Ovary (tissue), 9 donors: ENCODE data around the gene GPR87. TPM values are rescaled to one million over a fixed set of nuclear protein-coding genes. Genes with fewer than 3 reads are reported as not detected.

Experiments used
- DNase-seq, 5 donors: peaks; one replicate each; pipeline ENCODE4 v3.0.0-alpha.2; 2019 to 2020
- H3K27ac ChIP-seq, 2 donors: fragments of 200-600 bp; one replicate each; pipeline versions ENCODE4 v1.5.1 to v1.8.0; 2019 to 2022
- H3K27me3 ChIP-seq: fragments of 200-600 bp; one replicate; pipeline ENCODE4 v1.8.0; 2022
- H3K36me3 ChIP-seq: fragments of 200-600 bp; sonication (generic); one replicate; pipeline ENCODE4 v1.5.1; 2019
- H3K4me1 ChIP-seq: one replicate; pipeline ENCODE4 v1.8.1; 2013; ENCODE audit warnings: mild to moderate bottlenecking, moderate library complexity; ENCODE audit not compliant: insufficient read depth
- H3K4me3 ChIP-seq: fragments of 200-600 bp; sonication (generic); one replicate; pipeline ENCODE4 v1.5.1; 2017
- H3K9me3 ChIP-seq, 2 donors: fragments of 200-600 bp in 1 of 2; sonication (generic) in 1 of 2; one replicate each; pipeline versions ENCODE4 v1.5.1 to v1.8.1; 2013 to 2019; ENCODE audit warnings: mild to moderate bottlenecking in 1 of 2, moderate library complexity in 1 of 2
- EP300 ChIP-seq: sonication (generic); formaldehyde crosslinking; IDR thresholded peaks from one replicate; pipeline ENCODE4 v1.6.1; 2017; ENCODE audit warnings: antibody characterized with exemption
- POLR2A ChIP-seq: fragments of 450-650 bp; IDR thresholded peaks from one replicate; pipeline ENCODE4 v1.6.1; 2017; ENCODE audit warnings: antibody characterized with exemption, mild to moderate bottlenecking, moderate library complexity
- WGBS, 3 donors: extraction: QIAGEN DNeasy Blood & Tissue Kit in 1 of 3; methylation state at CpG; one replicate each; pipeline versions ENCODE4 v1.1.5 to v1.1.7; 2013 to 2017; 5-methylcytosine and 5-hydroxymethylcytosine counted together
- intact Hi-C, 4 donors: fragments of 100-400 bp; cut with DNase I; formaldehyde crosslinking; loops; one replicate each; pipeline versions ENCODE4 v1.11.0 to v1.15.1; 2022 to 2023
- polyA plus RNA-seq, 2 donors: library from polyadenylated mRNA; stranded (reverse); fragments of 200-250 nt in 1 of 2; fragments of 350-450 nt in 1 of 2; fragmentation: Illumina TruSeq in 1 of 2; extraction: RNeasy Lipid Tissue Mini Kit (QIAGEN cat#74804) in 1 of 2; gene quantifications; one replicate each; pipeline ENCODE4 v1.2.3, GENCODE V29; 2013 to 2014
- total RNA-seq, 7 donors: library from RNA; depleted of rRNA in 2 of 7; stranded (reverse); fragments of >200 nt in 2 of 7; fragmentation: NEBNext Ultra II Directional in 3 of 7; extraction: Animal tissue kit (Norgen Biotek cat#: 25700) in 3 of 7; gene quantifications; one replicate each; pipeline versions ENCODE4 v1.1.0 to v1.2.4, GENCODE V29; 2016 to 2023
- TF ChIP-seq, protein P1 (sequence below), 3 donors: fragments of 450-650 bp in 2 of 3; fragments of 200-600 bp in 1 of 3; IDR thresholded peaks; one replicate each; pipeline versions ENCODE4 v1.5.1 to v1.8.0; 2016 to 2022; ENCODE audit warnings: antibody characterized with exemption in 3 of 3, mild to moderate bottlenecking in 1 of 3
- donor health status: DM: no; HTN: no; CAD: no; lungs with moderate emphysema.
- donor health status: DM: no; HTN: no; CAD: no.
- donor health status: Bipolar disorder and iron deficiency.
- donor health status: DM: yes; HTN: yes; CAD: no.
- donor health status: DM: no; HTN: no; CAD: no.
- donor health status: DM: yes; HTN: yes; CAD: no.

GPR87 gene
- total and polyA plus RNA-seq, 9 donors: 0.23 TPM; not detected in 8

DNA sequence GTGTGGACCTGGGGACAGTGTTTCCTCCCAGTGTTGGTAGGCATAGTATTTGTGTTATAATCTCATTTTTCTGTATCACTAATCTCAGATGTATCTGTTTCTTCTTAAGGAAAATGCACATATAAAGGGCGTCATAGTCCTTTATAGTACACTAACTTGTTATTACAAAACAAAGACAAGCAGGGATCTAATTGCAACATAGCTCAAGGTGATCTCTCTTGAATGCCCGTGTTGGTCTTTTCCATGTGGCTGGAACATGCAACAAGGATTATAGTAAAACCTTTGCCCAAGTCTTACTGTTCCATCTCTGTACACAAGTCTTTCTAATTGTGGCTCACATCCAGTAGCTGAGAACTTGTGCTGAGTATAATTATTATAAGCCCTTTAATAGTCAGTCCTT lies 3.5 kb upstream of the GPR87 start:
- no peak for DNase-seq
- intact Hi-C loops: no loop called here
- 71 to 87% (median 80%) methylated on average over 2 of the region's 2 CpGs for WGBS, 3 donors
- Histone ChIP-seq H3K36me3 (no peaks in the 10 kb centered on the region), H3K4me1 (no peaks in the 10 kb centered on the region), H3K27ac (no peak overlapping the region), H3K9me3 (no peaks in the 10 kb centered on the region), H3K27me3 (no peaks in the 10 kb centered on the region), H3K4me3 (no peak overlapping the region)
- TF ChIP-seq POLR2A (no peak), EP300 (no peak)
- TF ChIP-seq, protein P1, sequence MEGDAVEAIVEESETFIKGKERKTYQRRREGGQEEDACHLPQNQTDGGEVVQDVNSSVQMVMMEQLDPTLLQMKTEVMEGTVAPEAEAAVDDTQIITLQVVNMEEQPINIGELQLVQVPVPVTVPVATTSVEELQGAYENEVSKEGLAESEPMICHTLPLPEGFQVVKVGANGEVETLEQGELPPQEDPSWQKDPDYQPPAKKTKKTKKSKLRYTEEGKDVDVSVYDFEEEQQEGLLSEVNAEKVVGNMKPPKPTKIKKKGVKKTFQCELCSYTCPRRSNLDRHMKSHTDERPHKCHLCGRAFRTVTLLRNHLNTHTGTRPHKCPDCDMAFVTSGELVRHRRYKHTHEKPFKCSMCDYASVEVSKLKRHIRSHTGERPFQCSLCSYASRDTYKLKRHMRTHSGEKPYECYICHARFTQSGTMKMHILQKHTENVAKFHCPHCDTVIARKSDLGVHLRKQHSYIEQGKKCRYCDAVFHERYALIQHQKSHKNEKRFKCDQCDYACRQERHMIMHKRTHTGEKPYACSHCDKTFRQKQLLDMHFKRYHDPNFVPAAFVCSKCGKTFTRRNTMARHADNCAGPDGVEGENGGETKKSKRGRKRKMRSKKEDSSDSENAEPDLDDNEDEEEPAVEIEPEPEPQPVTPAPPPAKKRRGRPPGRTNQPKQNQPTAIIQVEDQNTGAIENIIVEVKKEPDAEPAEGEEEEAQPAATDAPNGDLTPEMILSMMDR (IDR thresholded peaks at IDR 0.05): no peak

DNA sequence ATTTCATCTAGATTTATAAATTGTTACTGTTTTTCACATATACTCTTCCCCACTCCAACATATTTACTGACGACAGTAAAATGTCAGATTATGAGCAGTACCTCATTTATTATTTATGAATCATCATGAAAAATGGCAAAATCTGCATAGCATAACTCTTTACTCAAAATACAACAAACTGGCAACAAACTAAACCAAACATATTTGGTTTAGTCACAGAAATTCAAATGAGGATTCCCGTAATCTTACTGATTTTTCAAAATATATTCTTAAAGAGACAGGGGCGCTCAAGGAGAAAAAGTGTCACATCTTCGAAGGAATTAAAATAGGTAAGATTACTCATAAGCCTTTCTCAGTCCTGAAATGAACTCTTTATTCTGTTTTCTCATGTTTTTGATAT lies 3.0 kb upstream of the GPR87 start:
- Histone ChIP-seq H3K27ac (no peak overlapping the region), H3K4me1 (no peaks in the 10 kb centered on the region), H3K4me3 (no peak overlapping the region), H3K9me3 (no peaks in the 10 kb centered on the region), H3K27me3 (no peaks in the 10 kb centered on the region), H3K36me3 (no peaks in the 10 kb centered on the region)
- intact Hi-C loops: no loop called here
- no peak for DNase-seq
- 72 to 81% (median 75%) methylated on average over 4 of the region's 4 CpGs for WGBS, 3 donors
- no peak for TF ChIP-seq EP300
- TF ChIP-seq, protein P1 (IDR thresholded peaks at IDR 0.05): no peak
- TF ChIP-seq POLR2A: no peak

DNA sequence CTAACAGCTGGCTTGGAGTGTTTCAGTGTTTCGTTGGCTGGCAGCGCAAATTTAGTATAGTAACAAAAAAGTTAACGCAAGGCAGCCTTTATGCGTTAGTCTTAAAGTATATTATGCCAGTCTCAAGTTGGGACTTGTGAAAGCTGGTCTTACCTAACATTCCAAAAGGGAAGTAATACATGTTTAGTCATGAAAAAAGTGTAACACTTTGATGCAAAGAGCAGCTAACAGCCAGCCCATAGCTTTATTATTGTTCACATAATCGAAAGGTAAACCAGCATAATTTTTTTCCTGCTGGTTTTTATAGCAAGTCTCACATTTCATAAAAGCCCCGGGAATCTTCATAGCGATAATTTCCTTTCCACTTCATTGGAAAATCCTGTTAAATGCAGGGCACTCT lies 2.4 kb upstream of the GPR87 start:
- no peak overlapping the region for H3K27ac ChIP-seq
- 88 to 93% (median 89%) methylated on average over 7 of the region's 7 CpGs for WGBS, 3 donors
- no peaks in the 10 kb centered on the region for H3K36me3 ChIP-seq
- no peaks in the 10 kb centered on the region for H3K4me1 ChIP-seq
- no peaks in the 10 kb centered on the region for H3K27me3 ChIP-seq
- intact Hi-C loops: no loop called here
- TF ChIP-seq EP300: no peak
- TF ChIP-seq, protein P1 (IDR thresholded peaks at IDR 0.05): no peak
- TF ChIP-seq POLR2A: no peak
- no peak for DNase-seq
- H3K4me3 ChIP-seq: no peak overlapping the region
- H3K9me3 ChIP-seq: no peaks in the 10 kb centered on the region

DNA sequence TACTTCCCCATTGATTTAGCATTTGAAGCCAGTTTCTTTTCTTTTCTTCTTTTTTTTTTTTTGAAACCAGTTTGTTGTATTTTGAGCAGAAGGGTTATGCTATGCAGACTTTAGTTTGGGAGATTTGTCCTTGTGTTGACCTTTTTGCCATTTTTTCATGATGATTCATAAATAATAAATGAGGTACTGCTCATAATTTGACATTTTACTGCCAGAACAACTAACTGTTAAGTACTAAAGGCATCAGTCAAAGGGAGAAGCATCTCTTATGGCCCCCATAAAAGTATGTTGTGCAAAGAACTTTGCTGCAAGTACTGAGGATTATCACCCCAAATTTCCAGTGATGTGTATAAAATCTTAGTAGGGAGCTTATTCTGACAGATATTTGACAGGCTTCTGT lies 1.7 kb upstream of the GPR87 start:
- Histone ChIP-seq H3K4me3 (no peak overlapping the region), H3K27ac (no peak overlapping the region)
- intact Hi-C loops: no loop called here

More for the DNA sequence above, 1.7 kb upstream of the GPR87 start:
- Histone ChIP-seq H3K36me3 (no peaks in the 10 kb centered on the region), H3K4me1 (no peaks in the 10 kb centered on the region), H3K27me3 (no peaks in the 10 kb centered on the region), H3K9me3 (no peaks in the 10 kb centered on the region)
- TF ChIP-seq EP300 (no peak), POLR2A (no peak)
- TF ChIP-seq, protein P1 (IDR thresholded peaks at IDR 0.05): no peak
- DNase-seq: no peak
